ENCODE results near the gene MSANTD1.

GRCh38 chr4:3238721-3239120 lies 10.2 kb upstream of the MSANTD1 start:
- TF ChIP-seq CTCF (conservative IDR thresholded peaks at IDR 0.05; ENCODE audit: low read depth, low read length) (no peak), EZH2 (IDR thresholded peaks at IDR 0.05; ENCODE audit: low read length, unreplicated experiment) (no peak)

Measured in PC-3 (cell line).